ENCODE results near the gene SHC2.

The SHC2 gene

DNA sequence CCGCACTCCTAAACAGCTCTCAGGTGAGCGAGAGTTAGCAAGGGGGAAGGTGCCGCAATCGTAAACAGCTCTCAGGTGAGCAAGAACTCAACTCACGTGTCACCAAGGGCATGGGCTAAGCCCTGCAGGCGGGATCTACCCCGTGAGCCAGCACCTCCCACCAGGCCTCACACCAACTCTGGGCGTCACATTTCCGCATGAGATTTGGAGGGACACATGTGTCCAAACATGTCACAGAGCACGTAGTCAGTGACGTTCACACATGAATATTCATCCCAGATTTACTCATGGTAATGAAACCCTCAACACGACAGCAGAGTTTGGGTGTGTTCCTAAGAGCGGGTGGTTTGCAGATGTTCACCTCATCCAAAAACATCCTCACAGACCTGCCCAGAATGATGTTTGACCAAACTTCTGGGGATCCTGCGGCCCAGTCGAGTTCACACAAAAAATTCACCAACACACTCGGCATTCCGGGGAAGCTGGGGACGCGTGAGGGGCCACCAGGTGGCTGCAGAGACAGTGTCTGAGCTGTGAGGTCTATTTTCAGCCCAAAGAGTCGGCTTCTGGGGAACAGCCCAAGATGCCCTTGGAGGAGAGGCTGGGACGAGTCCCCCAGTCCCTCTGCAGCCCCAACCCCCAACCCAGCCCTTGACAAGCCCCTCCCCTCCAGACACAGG, 71.4 kb downstream of the SHC2 start:
- TF ChIP-seq SNAI2 (CRISPR knock-in tag; IDR thresholded peaks at IDR 0.05) (no peak), PPARA (CRISPR knock-in tag; IDR thresholded peaks at IDR 0.05; ENCODE audit: borderline replicate concordance) (no peak), GLIS3 (CRISPR knock-in tag; IDR thresholded peaks at IDR 0.05) (no peak), ZNF70 (CRISPR knock-in tag; IDR thresholded peaks at IDR 0.05) (no peak), TCF4 (CRISPR knock-in tag; IDR thresholded peaks at IDR 0.05; ENCODE audit: borderline replicate concordance) (no peak), TSHZ2 (CRISPR knock-in tag; IDR thresholded peaks at IDR 0.05) (no peak), ARNTL (CRISPR knock-in tag; IDR thresholded peaks at IDR 0.05; ENCODE audit: borderline replicate concordance, low read depth) (no peak), ZNF565 (CRISPR knock-in tag; conservative IDR thresholded peaks at IDR 0.05; ENCODE audit: low read depth) (no peak), CSDC2 (CRISPR knock-in tag; IDR thresholded peaks at IDR 0.05) (no peak), BACH2 (CRISPR knock-in tag; IDR thresholded peaks at IDR 0.05; ENCODE audit: borderline replicate concordance) (no peak), ZNF8 (CRISPR knock-in tag; IDR thresholded peaks at IDR 0.05) (no peak), ISL1 (CRISPR knock-in tag; IDR thresholded peaks at IDR 0.05) (no peak), ZFP30 (CRISPR knock-in tag; IDR thresholded peaks at IDR 0.05) (no peak), TOX (CRISPR knock-in tag; IDR thresholded peaks at IDR 0.05; ENCODE audit: borderline replicate concordance) (no peak), ESRRG (CRISPR knock-in tag; IDR thresholded peaks at IDR 0.05) (no peak), OSR1 (CRISPR knock-in tag; IDR thresholded peaks at IDR 0.05) (no peak), RARB (CRISPR knock-in tag; IDR thresholded peaks at IDR 0.05) (no peak)
- TF ChIP-seq, protein P1, sequence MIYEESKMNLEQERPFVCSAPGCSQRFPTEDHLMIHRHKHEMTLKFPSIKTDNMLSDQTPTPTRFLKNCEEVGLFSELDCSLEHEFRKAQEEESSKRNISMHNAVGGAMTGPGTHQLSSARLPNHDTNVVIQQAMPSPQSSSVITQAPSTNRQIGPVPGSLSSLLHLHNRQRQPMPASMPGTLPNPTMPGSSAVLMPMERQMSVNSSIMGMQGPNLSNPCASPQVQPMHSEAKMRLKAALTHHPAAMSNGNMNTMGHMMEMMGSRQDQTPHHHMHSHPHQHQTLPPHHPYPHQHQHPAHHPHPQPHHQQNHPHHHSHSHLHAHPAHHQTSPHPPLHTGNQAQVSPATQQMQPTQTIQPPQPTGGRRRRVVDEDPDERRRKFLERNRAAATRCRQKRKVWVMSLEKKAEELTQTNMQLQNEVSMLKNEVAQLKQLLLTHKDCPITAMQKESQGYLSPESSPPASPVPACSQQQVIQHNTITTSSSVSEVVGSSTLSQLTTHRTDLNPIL (CRISPR knock-in tag; IDR thresholded peaks at IDR 0.05; ENCODE audit: low read depth), result no peak
- TF ChIP-seq, protein P2, sequence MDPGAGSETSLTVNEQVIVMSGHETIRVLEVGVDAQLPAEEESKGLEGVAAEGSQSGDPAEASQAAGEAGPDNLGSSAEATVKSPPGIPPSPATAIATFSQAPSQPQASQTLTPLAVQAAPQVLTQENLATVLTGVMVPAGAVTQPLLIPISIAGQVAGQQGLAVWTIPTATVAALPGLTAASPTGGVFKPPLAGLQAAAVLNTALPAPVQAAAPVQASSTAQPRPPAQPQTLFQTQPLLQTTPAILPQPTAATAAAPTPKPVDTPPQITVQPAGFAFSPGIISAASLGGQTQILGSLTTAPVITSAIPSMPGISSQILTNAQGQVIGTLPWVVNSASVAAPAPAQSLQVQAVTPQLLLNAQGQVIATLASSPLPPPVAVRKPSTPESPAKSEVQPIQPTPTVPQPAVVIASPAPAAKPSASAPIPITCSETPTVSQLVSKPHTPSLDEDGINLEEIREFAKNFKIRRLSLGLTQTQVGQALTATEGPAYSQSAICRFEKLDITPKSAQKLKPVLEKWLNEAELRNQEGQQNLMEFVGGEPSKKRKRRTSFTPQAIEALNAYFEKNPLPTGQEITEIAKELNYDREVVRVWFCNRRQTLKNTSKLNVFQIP (CRISPR knock-in tag; IDR thresholded peaks at IDR 0.05; ENCODE audit: borderline replicate concordance, low read depth), result no peak
- TF ChIP-seq, protein P3, sequence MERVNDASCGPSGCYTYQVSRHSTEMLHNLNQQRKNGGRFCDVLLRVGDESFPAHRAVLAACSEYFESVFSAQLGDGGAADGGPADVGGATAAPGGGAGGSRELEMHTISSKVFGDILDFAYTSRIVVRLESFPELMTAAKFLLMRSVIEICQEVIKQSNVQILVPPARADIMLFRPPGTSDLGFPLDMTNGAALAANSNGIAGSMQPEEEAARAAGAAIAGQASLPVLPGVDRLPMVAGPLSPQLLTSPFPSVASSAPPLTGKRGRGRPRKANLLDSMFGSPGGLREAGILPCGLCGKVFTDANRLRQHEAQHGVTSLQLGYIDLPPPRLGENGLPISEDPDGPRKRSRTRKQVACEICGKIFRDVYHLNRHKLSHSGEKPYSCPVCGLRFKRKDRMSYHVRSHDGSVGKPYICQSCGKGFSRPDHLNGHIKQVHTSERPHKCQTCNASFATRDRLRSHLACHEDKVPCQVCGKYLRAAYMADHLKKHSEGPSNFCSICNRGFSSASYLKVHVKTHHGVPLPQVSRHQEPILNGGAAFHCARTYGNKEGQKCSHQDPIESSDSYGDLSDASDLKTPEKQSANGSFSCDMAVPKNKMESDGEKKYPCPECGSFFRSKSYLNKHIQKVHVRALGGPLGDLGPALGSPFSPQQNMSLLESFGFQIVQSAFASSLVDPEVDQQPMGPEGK (CRISPR knock-in tag; IDR thresholded peaks at IDR 0.05; ENCODE audit: borderline replicate concordance), result no peak
- no peak for ATAC-seq

DNA sequence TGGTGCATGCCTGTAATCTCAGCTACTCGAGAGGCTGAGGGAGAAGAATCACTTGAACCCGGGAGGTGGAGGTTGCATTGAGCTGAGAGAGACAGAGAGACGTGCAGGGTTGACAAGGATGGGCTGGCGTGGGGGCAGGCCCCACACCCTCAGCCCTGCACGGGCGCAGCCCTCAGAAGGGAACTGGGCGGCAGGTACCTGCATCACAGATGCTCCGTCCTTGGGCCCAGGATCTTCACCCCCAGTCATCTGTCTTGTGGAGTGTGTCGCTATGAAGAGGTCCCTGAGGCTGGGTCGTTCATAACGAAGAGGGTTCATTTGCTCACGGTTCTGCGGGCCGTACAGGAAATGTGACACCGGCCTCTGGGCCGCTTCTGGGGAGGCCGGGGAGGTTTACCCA, 72.1 kb downstream of the SHC2 start:
- no peak for ATAC-seq
- TF ChIP-seq BACH2 (CRISPR knock-in tag; IDR thresholded peaks at IDR 0.05; ENCODE audit: borderline replicate concordance) (no peak), GLIS3 (CRISPR knock-in tag; IDR thresholded peaks at IDR 0.05) (no peak), TCF4 (CRISPR knock-in tag; IDR thresholded peaks at IDR 0.05; ENCODE audit: borderline replicate concordance) (no peak), TSHZ2 (CRISPR knock-in tag; IDR thresholded peaks at IDR 0.05) (no peak), ISL1 (CRISPR knock-in tag; IDR thresholded peaks at IDR 0.05) (no peak), ZNF8 (CRISPR knock-in tag; IDR thresholded peaks at IDR 0.05) (no peak), TOX (CRISPR knock-in tag; IDR thresholded peaks at IDR 0.05; ENCODE audit: borderline replicate concordance) (no peak), ZNF70 (CRISPR knock-in tag; IDR thresholded peaks at IDR 0.05) (no peak), ZC3H10 (CRISPR knock-in tag; IDR thresholded peaks at IDR 0.05) (no peak), ZFP30 (CRISPR knock-in tag; IDR thresholded peaks at IDR 0.05) (no peak), ESRRG (CRISPR knock-in tag; IDR thresholded peaks at IDR 0.05) (no peak), CSRNP3 (CRISPR knock-in tag; IDR thresholded peaks at IDR 0.05) (no peak), PPARA (CRISPR knock-in tag; IDR thresholded peaks at IDR 0.05; ENCODE audit: borderline replicate concordance) (no peak), ARNTL (CRISPR knock-in tag; IDR thresholded peaks at IDR 0.05; ENCODE audit: borderline replicate concordance, low read depth) (no peak)
- TF ChIP-seq, protein P3 (CRISPR knock-in tag; IDR thresholded peaks at IDR 0.05; ENCODE audit: borderline replicate concordance), result no peak

Data from SK-N-SH treated with all-trans-retinoic acid at 6 μM for 48 hours (cell line).